IMR-90 (cell line): ENCODE results near the gene EEF1B2. TPM values are rescaled to one million over a fixed set of nuclear protein-coding genes. Genes with fewer than 3 reads are reported as not detected.

ENCODE experiments used
- ATAC-seq: fragments of 200-7000 bp; cut with Tn5 transposase; 2 replicates; pipeline ENCODE4 v1.9.1; 2020; ENCODE audit warnings: low read depth, mild to moderate bottlenecking, moderate library complexity
- BruUV-seq: library from RNA; stranded (reverse); fragments of 400-500 nt; replicated peaks from 2 replicates; lab custom pipeline; 2021; lab: Mats Ljungman, UMichigan
- CTCF ChIA-PET: fragments of 300-600 bp; formaldehyde crosslinking; extraction: SDS; loops from one replicate; lab custom pipeline; 2021; ENCODE audit warnings: antibody characterized with exemption; lab: Yijun Ruan, JAX
- POLR2A ChIA-PET: fragments of 300-600 bp; sonication (Branson Sonifier 250); formaldehyde crosslinking; loops from one replicate; lab custom pipeline; 2022; ENCODE audit warnings: antibody characterized with exemption; ENCODE audit not compliant: unreplicated experiment; lab: Charles Lee
- DNase-seq: peaks from one replicate; pipeline ENCODE4 v3.0.0; 2013
- H2AFZ ChIP-seq: replicated peaks from 2 replicates; pipeline ENCODE3; 2013; ENCODE audit warnings: low read length, mild to moderate bottlenecking; ENCODE audit not compliant: poor library complexity
- H2AK5ac ChIP-seq: 2 replicates; pipeline ENCODE4 v1.6.1; 2013; ENCODE audit warnings: low read depth, low read length, inconsistent platforms
- H2AK9ac ChIP-seq: replicated peaks from 2 replicates; pipeline ENCODE3; 2013; ENCODE audit warnings: mild to moderate bottlenecking, low read depth, low read length, moderate library complexity; ENCODE audit not compliant: poor library complexity
- H2BK120ac ChIP-seq: 2 replicates; pipeline ENCODE4 v1.6.1; 2013; ENCODE audit warnings: low read depth, low read length, inconsistent platforms
- H2BK15ac ChIP-seq: 3 replicates; pipeline ENCODE4 v1.6.1; 2013; ENCODE audit warnings: low read depth, low read length, inconsistent platforms
- H2BK20ac ChIP-seq: 2 replicates; pipeline ENCODE4 v1.6.1; 2013; ENCODE audit warnings: low read depth, mild to moderate bottlenecking, inconsistent platforms, low read length, moderate library complexity
- H2BK5ac ChIP-seq: 2 replicates; pipeline ENCODE4 v1.6.1; 2013; ENCODE audit warnings: mild to moderate bottlenecking, low read depth, low read length, inconsistent platforms; ENCODE audit not compliant: poor library complexity, severe bottlenecking
- H3K14ac ChIP-seq: replicated peaks from 2 replicates; pipeline ENCODE4 v1.6.1; 2013; ENCODE audit warnings: low read depth, low read length, inconsistent platforms
- H3K18ac ChIP-seq: 2 replicates; pipeline ENCODE4 v1.6.1; 2013; ENCODE audit warnings: low read depth, low read length, control low read depth
- H3K23ac ChIP-seq: 2 replicates; pipeline ENCODE4 v1.6.1; 2013; ENCODE audit warnings: low read depth, low read length, inconsistent platforms
- H3K27ac ChIP-seq: 2 replicates; pipeline ENCODE4 v1.5.1; 2013; ENCODE audit warnings: mild to moderate bottlenecking, control low read depth, low read length; ENCODE audit not compliant: insufficient read depth
- H3K27me3 ChIP-seq: 2 replicates; pipeline ENCODE4 v1.6.1; 2013; ENCODE audit warnings: low read length; ENCODE audit not compliant: control insufficient read depth, insufficient read depth
- H3K36me3 ChIP-seq: 2 replicates; pipeline ENCODE4 v1.6.1; 2013; ENCODE audit warnings: low read length, mixed read lengths; ENCODE audit not compliant: control insufficient read depth, insufficient read depth
- H3K4ac ChIP-seq: 2 replicates; pipeline ENCODE4 v1.6.1; 2013; ENCODE audit warnings: low read depth, low read length, inconsistent platforms
- H3K4me1 ChIP-seq: 2 replicates; pipeline ENCODE4 v1.6.1; 2013; ENCODE audit warnings: low read length, mixed read lengths; ENCODE audit not compliant: control insufficient read depth, insufficient read depth
- H3K4me2 ChIP-seq: 2 replicates; pipeline ENCODE4 v1.6.1; 2013; ENCODE audit warnings: low read depth, mild to moderate bottlenecking, control low read depth, low read length, moderate library complexity
- H3K4me3 ChIP-seq: 2 replicates; pipeline ENCODE4 v1.5.1; 2013; ENCODE audit warnings: low read depth, mild to moderate bottlenecking, control low read depth, low read length, moderate library complexity; ENCODE audit not compliant: insufficient read depth
- H3K56ac ChIP-seq: 2 replicates; pipeline ENCODE4 v1.6.1; 2013; ENCODE audit warnings: low read length, inconsistent platforms; ENCODE audit not compliant: insufficient read depth; ENCODE audit errors: extremely low read depth
- H3K79me1 ChIP-seq, 2 experiments: 2 replicates each; pipeline ENCODE4 v1.6.1; 2013; ENCODE audit warnings: low read length in 2 of 2, inconsistent platforms in 1 of 2, low read depth in 1 of 2
- H3K9ac ChIP-seq: 2 replicates; pipeline ENCODE4 v1.6.1; 2013; ENCODE audit warnings: low read depth, low read length, control low read depth
- H3K9me1 ChIP-seq: 2 replicates; pipeline ENCODE4 v1.6.1; 2013; ENCODE audit warnings: low read length, inconsistent platforms; ENCODE audit not compliant: insufficient read depth
- H3K9me3 ChIP-seq: 2 replicates; pipeline ENCODE4 v1.6.1; 2013; ENCODE audit warnings: low read length; ENCODE audit not compliant: control insufficient read depth, insufficient read depth
- H4K20me1 ChIP-seq: 2 replicates; pipeline ENCODE4 v1.6.1; 2013; ENCODE audit warnings: low read length, inconsistent platforms; ENCODE audit not compliant: insufficient read depth
- H4K5ac ChIP-seq: 2 replicates; pipeline ENCODE4 v1.6.1; 2013; ENCODE audit warnings: mild to moderate bottlenecking, low read depth, low read length, control low read depth
- H4K8ac ChIP-seq, 2 experiments: 2 replicates each; pipeline ENCODE4 v1.6.1; 2013; ENCODE audit warnings: low read depth in 2 of 2, low read length in 2 of 2, control low read depth in 1 of 2, inconsistent platforms in 1 of 2
- H4K91ac ChIP-seq: 2 replicates; pipeline ENCODE4 v1.6.1; 2013; ENCODE audit warnings: low read depth, low read length, inconsistent platforms; ENCODE audit not compliant: insufficient read depth
- USF2 ChIP-seq: fragments of 150-350 bp; IDR thresholded peaks from 2 replicates; pipeline ENCODE4 v1.6.1; 2017; ENCODE audit warnings: mild to moderate bottlenecking, antibody characterized with exemption, low read length, low read depth
- WGBS, 2 experiments: methylation state at CpG; one replicate each; pipeline versions ENCODE4 v1.1.5 to v1.1.7; 2013; ENCODE audit warnings: missing lambda C conversion rate in 2 of 2; ENCODE audit not compliant: insufficient read length in 1 of 2; ENCODE audit errors: extremely low coverage in 2 of 2; 5-methylcytosine and 5-hydroxymethylcytosine counted together
- dilution Hi-C: fragments of 300-500 bp; cut with HindIII; formaldehyde crosslinking; loops from one replicate; pipeline ENCODE4 v1.14.3; 2018; ENCODE audit warnings: low sequenced_read_pairs; ENCODE audit not compliant: unreplicated experiment
- in situ Hi-C: fragments of 300-500 bp; cut with MboI; formaldehyde crosslinking; loops from 3 replicates; pipeline ENCODE4 v1.14.3; 2019; ENCODE audit warnings: low sequenced_read_pairs, inconsistent platforms, mixed read lengths
- intact Hi-C: fragments of 100-400 bp; cut with micrococcal nuclease; formaldehyde crosslinking; loops from 2 replicates; pipeline ENCODE4 v1.10.0; 2022
- polyA plus RNA-seq, 3 experiments: library from polyadenylated mRNA; depleted of rRNA; stranded (reverse); fragments of >200 nt; gene quantifications; 2 replicates each; pipeline ENCODE4 v1.2.3, GENCODE V29; 2012; ENCODE audit warnings: low replicate concordance in 1 of 3
- total RNA-seq: library from RNA; depleted of rRNA; stranded (reverse); fragments of >200 nt; gene quantifications from 2 replicates; pipeline ENCODE4 v1.2.3, GENCODE V29; 2012

Gene EEF1B2
- total and polyA plus RNA-seq, 2 of the 4 experiments (the other 2 are of a cell fraction) = 574 to 751 TPM

- H3K9me3 ChIP-seq = no peaks in the 10 kb centered on the region
- no peak overlapping the region for H2BK5ac ChIP-seq
- H2BK15ac ChIP-seq = no peak overlapping the region
- H4K8ac ChIP-seq = no peak overlapping the region
- no peak overlapping the region for H2BK20ac ChIP-seq
- no peak overlapping the region for H3K9ac ChIP-seq
- no peak overlapping the region for H2BK120ac ChIP-seq
- no peaks in the 10 kb centered on the region for H4K20me1 ChIP-seq
- H3K56ac ChIP-seq = no peak overlapping the region
- no peak overlapping the region for H3K4ac ChIP-seq
- no peak overlapping the region for H4K91ac ChIP-seq
- H3K36me3 ChIP-seq = no peaks in the 10 kb centered on the region
- ChIA-PET POLR2A (no interaction called here), CTCF (no interaction called here)
- H3K14ac ChIP-seq = no peak overlapping the region
- dilution Hi-C loops = no loop called here
- no peak overlapping the region for H4K5ac ChIP-seq
- no peak for DNase-seq
- no peak for TF ChIP-seq USF2
- ATAC-seq = no peak
- H3K79me1 ChIP-seq = no peaks in the 10 kb centered on the region
- no peak overlapping the region for H2AK9ac ChIP-seq
- H3K4me3 ChIP-seq = no peak overlapping the region
- no peak overlapping the region for H3K27ac ChIP-seq
- WGBS, 2 experiments = no CpG with 5 or more reads among the region's 3 CpGs
- no peak overlapping the region for H3K4me2 ChIP-seq
- BruUV-seq = no TSS peak
- no peak overlapping the region for H3K23ac ChIP-seq
- intact Hi-C loops = no loop called here
- in situ Hi-C loops = no loop called here
- H3K4me1 ChIP-seq = no peaks in the 10 kb centered on the region
- H3K18ac ChIP-seq = no peak overlapping the region
- no peak overlapping the region for H2AK5ac ChIP-seq
- no peaks in the 10 kb centered on the region for H3K27me3 ChIP-seq
- H2AFZ ChIP-seq = no peak overlapping the region
- H3K9me1 ChIP-seq = no peaks in the 10 kb centered on the region
Measured at GRCh38 chr2:206192157-206192556, 32.5 kb downstream of the EEF1B2 start.
